ENCODE measurements around the gene NF1. TPM values are rescaled to one million over a fixed set of nuclear protein-coding genes. Genes with fewer than 3 reads are reported as not detected.

NF1 gene
- total and polyA plus RNA-seq, 10 donors = 3.1 to 97.7 (median 58.3) TPM

DNA sequence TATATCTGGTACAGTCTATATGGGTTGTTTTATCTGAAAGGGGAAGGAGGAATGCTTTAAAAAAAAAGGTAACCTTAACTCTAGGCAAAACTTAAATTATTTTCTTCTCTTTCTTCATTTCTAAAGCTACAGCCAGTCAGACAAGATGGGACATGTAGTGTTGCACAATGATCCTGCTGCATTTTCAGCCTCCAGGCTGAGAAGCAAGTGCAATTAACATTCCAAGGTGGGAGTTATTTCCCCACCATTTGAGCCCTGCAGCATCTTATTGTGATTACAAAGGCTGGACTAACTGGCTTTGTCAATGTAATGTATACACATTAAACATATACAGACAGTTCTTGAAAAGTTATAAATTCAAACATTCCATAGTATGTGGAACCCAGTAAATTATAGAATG lies 22.6 kb upstream of the NF1 start:
- H3K4me3 ChIP-seq = no peak overlapping the region
- TF ChIP-seq POLR2A (IDR thresholded peaks at IDR 0.05) = no peak
- no peak for TF ChIP-seq POLR2AphosphoS5 (IDR thresholded peaks at IDR 0.05)
- TF ChIP-seq, protein P1, sequence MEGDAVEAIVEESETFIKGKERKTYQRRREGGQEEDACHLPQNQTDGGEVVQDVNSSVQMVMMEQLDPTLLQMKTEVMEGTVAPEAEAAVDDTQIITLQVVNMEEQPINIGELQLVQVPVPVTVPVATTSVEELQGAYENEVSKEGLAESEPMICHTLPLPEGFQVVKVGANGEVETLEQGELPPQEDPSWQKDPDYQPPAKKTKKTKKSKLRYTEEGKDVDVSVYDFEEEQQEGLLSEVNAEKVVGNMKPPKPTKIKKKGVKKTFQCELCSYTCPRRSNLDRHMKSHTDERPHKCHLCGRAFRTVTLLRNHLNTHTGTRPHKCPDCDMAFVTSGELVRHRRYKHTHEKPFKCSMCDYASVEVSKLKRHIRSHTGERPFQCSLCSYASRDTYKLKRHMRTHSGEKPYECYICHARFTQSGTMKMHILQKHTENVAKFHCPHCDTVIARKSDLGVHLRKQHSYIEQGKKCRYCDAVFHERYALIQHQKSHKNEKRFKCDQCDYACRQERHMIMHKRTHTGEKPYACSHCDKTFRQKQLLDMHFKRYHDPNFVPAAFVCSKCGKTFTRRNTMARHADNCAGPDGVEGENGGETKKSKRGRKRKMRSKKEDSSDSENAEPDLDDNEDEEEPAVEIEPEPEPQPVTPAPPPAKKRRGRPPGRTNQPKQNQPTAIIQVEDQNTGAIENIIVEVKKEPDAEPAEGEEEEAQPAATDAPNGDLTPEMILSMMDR (IDR thresholded peaks at IDR 0.05 in 8 of 11, conservative IDR thresholded peaks at IDR 0.05 in 3 of 11) = no peak
- DNase-seq = no peak

DNA sequence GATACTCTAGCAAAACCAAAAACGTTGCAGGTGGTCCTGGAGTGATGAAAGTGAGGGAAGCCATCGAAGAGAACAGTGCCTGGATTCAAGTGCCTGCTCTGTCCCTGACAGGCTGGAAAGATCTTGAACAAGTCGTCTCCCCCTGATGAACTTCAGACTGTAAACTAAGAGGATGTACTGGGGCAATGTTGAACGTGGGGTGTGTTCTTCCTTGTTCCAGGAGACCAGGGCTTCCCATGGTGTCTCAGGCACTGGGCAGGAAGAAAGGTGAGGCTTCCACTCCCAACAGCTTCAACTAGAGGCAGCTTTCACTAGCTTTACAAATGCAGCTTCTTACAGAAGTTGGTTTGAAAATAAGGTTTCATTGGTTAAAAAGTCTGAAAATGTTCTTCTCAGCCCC lies 21.4 kb upstream of the NF1 start:
- H3K4me3 ChIP-seq = no peak overlapping the region
- TF ChIP-seq, protein P1 (IDR thresholded peaks at IDR 0.05 in 8 of 11, conservative IDR thresholded peaks at IDR 0.05 in 3 of 11) = no peak
- no peak for TF ChIP-seq POLR2AphosphoS5 (IDR thresholded peaks at IDR 0.05)
- no peak for TF ChIP-seq POLR2A (IDR thresholded peaks at IDR 0.05)
- 63 to 73% (median 68%) methylated on average over 4 of the region's 4 CpGs for WGBS, 5 donors

More for the DNA sequence above, 22.6 kb upstream of the NF1 start:
- Histone ChIP-seq H3K27ac (no peak overlapping the region), H3K27me3 (replicated peaks in 1 of 7) (no peaks in the 10 kb centered on the region), H3K36me3 (no peaks in the 10 kb centered on the region), H3K9me3 (no peaks in the 10 kb centered on the region), H3K4me1 (peaks cover 0 to 17% (median 6%) of the 10 kb centered on the region in 6 donors)
- intact Hi-C loops (cut with DNase I; ENCODE audit: low total_unique reads) = no loop called here

DNA sequence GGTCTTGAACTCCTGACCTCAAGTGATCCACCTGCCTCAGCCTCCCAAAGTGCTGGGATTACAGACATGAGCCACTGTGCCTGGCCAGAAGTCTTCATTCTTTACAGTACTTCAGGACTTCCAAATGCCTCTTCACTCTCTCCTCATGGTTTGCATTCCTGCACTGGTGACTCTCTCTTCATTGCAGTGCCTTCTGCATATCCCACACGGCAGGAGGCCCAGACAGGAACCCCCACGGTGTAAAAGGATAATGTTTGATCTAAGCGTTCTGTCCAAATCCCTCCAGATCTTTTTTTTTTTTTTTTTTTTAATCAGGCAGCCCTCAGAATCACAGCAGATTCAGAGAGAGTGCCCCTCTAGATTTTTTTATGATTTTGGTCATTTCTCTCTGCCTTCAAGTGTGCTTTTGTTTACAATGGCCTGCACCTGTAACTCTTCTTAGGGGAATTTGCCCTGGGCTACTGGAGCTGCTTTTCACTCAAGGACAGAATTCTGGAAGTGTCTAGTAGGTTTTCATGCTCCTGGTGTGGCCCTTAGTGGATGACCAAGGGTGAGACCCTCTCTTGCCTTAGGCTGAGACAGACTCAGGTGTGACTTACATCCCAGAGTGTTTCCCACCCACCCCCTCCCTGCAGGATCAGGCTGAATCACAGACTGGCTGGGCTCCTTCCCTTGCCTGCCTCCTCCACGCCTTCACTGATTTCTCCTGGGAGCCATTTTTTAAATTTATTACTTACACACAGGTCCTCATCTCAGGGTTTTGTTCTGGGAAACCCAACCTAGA lies 19.8 kb upstream of the NF1 start:
- H3K27me3 ChIP-seq (replicated peaks in 1 of 7) = no peaks in the 10 kb centered on the region
- no peaks in the 10 kb centered on the region for H3K9me3 ChIP-seq
- H3K4me1 ChIP-seq = no peaks in the 10 kb centered on the region
- no peak overlapping the region for H3K27ac ChIP-seq
- 70 to 80% (median 77%) methylated on average over 4 of the region's 4 CpGs for WGBS, 5 donors
- TF ChIP-seq, protein P1 (IDR thresholded peaks at IDR 0.05 in 8 of 11, conservative IDR thresholded peaks at IDR 0.05 in 3 of 11) = no peak
- TF ChIP-seq POLR2A (IDR thresholded peaks at IDR 0.05) (no peak), POLR2AphosphoS5 (IDR thresholded peaks at IDR 0.05) (no peak)
- H3K4me3 ChIP-seq = no peak overlapping the region
- intact Hi-C loops (cut with DNase I; ENCODE audit: low total_unique reads) = no loop called here
- H3K36me3 ChIP-seq = no peaks in the 10 kb centered on the region
- no peak for DNase-seq

More for the DNA sequence above, 21.4 kb upstream of the NF1 start:
- Histone ChIP-seq H3K36me3 (no peaks in the 10 kb centered on the region), H3K27ac (no peak overlapping the region), H3K4me1 (peaks cover 0 to 4% (median under 1%) of the 10 kb centered on the region in 6 donors), H3K9me3 (no peaks in the 10 kb centered on the region), H3K27me3 (replicated peaks in 1 of 7) (no peaks in the 10 kb centered on the region)
- DNase-seq = no peak
- intact Hi-C loops (cut with DNase I; ENCODE audit: low total_unique reads) = no loop called here

DNA sequence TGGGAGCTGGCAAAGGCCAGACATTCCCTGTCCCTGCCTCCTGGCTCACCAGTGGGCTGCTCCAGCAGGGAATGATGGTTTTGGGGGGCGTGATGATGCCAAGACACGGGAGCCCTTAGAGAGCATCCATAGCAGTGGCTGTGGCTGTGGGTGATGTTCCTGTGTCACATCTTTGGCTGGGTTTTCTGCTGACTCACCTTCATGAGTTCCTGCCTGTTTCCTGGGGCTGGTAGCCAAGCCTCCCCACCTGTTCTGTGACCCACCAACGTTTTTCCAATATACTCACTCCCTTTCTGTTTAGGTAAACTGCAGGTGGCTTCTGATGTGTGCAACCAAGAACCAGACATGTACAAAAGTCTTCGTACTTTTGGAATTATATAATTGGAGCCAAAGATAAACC lies 16.5 kb upstream of the NF1 start:
- DNase-seq = no peak
- WGBS, 5 donors = 24 to 43% (median 40%) methylated on average over 4 of the region's 4 CpGs
- H3K27ac ChIP-seq = no peak overlapping the region

More for the DNA sequence above, 16.5 kb upstream of the NF1 start:
- TF ChIP-seq POLR2AphosphoS5 (IDR thresholded peaks at IDR 0.05) (no peak), POLR2A (IDR thresholded peaks at IDR 0.05) (no peak)
- TF ChIP-seq, protein P1 (IDR thresholded peaks at IDR 0.05 in 8 of 11, conservative IDR thresholded peaks at IDR 0.05 in 3 of 11) = no peak
- Histone ChIP-seq H3K27me3 (replicated peaks in 1 of 7) (no peaks in the 10 kb centered on the region), H3K9me3 (no peaks in the 10 kb centered on the region), H3K36me3 (no peaks in the 10 kb centered on the region), H3K4me3 (no peak overlapping the region), H3K4me1 (no peaks in the 10 kb centered on the region)
- intact Hi-C loops (cut with DNase I; ENCODE audit: low total_unique reads) = no loop called here
